ENCODE data around the gene TKFC. TPM values are rescaled to one million over a fixed set of nuclear protein-coding genes. Genes with fewer than 3 reads are reported as not detected.

Gene TKFC
- total and polyA plus RNA-seq, 2 donors from 2014 or later: 64.6 to 107 TPM

GRCh38 chr11:61353131-61354067, 20.4 kb downstream of the TKFC start:
- H3K9ac ChIP-seq (ENCODE audit: low read length in 3 of 3): no peak overlapping the region
- DNase-seq: no peak

DNA sequence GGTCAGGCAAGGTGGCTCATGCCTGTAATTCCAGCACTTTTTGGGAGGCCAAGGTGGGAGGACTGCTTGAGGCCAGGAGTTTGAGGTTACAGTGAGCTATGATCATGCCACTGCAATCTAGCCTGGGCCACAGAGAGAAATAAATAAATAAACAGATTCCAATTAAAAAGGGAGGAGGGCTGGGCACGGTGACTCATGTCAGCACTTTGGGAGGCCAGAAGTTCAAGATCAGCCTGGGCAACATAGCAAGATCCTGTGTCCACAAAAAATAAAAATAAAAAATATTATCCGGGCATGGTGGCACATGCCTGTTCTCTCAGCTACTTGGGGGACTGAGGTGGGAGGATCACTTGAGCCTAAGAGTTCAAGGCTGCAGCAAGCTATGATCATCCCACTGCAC, 21.2 kb downstream of the TKFC start:
- no peak overlapping the region for H3K9ac ChIP-seq (ENCODE audit: low read length in 3 of 3)
- TF ChIP-seq, protein P1, sequence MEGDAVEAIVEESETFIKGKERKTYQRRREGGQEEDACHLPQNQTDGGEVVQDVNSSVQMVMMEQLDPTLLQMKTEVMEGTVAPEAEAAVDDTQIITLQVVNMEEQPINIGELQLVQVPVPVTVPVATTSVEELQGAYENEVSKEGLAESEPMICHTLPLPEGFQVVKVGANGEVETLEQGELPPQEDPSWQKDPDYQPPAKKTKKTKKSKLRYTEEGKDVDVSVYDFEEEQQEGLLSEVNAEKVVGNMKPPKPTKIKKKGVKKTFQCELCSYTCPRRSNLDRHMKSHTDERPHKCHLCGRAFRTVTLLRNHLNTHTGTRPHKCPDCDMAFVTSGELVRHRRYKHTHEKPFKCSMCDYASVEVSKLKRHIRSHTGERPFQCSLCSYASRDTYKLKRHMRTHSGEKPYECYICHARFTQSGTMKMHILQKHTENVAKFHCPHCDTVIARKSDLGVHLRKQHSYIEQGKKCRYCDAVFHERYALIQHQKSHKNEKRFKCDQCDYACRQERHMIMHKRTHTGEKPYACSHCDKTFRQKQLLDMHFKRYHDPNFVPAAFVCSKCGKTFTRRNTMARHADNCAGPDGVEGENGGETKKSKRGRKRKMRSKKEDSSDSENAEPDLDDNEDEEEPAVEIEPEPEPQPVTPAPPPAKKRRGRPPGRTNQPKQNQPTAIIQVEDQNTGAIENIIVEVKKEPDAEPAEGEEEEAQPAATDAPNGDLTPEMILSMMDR (IDR thresholded peaks at IDR 0.05; ENCODE audit: borderline replicate concordance, extremely low read depth, insufficient read depth): no peak
- peaks cover 0 to 24% (median 18%) of the 10 kb centered on the region in 3 donors for H3K36me3 ChIP-seq (ENCODE audit: control insufficient read depth in 2 of 3, insufficient read depth in 3 of 3, low read length in 3 of 3)
- intact Hi-C loops (cut with DNase I): no loop called here
- no peaks in the 10 kb centered on the region for H3K27me3 ChIP-seq (ENCODE audit: control insufficient read depth, insufficient read depth, low read length)
- DNase-seq (no peak), FAIRE-seq (no peak)
- H3K4me1 ChIP-seq (ENCODE audit: control insufficient read depth in 2 of 3, insufficient read depth in 2 of 3, low read depth in 1 of 3, low read length in 3 of 3): no peaks in the 10 kb centered on the region
- no peak overlapping the region for H3K27ac ChIP-seq (ENCODE audit: low read depth in 2 of 2, low read length in 2 of 2)
- no peak overlapping the region for H3K4me3 ChIP-seq (ENCODE audit: low read length in 3 of 3)
- no peaks in the 10 kb centered on the region for H3K9me3 ChIP-seq (ENCODE audit: control insufficient read depth in 2 of 3, insufficient read depth in 1 of 3, low read length in 3 of 3)

More at GRCh38 chr11:61353131-61354067, 20.4 kb downstream of the TKFC start:
- peaks cover 0 to 27% (median 26%) of the 10 kb centered on the region in 3 donors for H3K36me3 ChIP-seq (ENCODE audit: control insufficient read depth in 2 of 3, insufficient read depth in 3 of 3, low read length in 3 of 3)
- TF ChIP-seq, protein P1 (IDR thresholded peaks at IDR 0.05; ENCODE audit: borderline replicate concordance, extremely low read depth, insufficient read depth): no peak
- H3K4me3 ChIP-seq (ENCODE audit: low read length in 3 of 3): no peak overlapping the region
- H3K9me3 ChIP-seq (ENCODE audit: control insufficient read depth in 2 of 3, insufficient read depth in 1 of 3, low read length in 3 of 3): no peaks in the 10 kb centered on the region
- FAIRE-seq: no peak
- no peaks in the 10 kb centered on the region for H3K27me3 ChIP-seq (ENCODE audit: control insufficient read depth, insufficient read depth, low read length)
- H3K4me1 ChIP-seq (ENCODE audit: control insufficient read depth in 2 of 3, insufficient read depth in 2 of 3, low read depth in 1 of 3, low read length in 3 of 3): no peaks in the 10 kb centered on the region
- intact Hi-C loops (cut with DNase I): no loop called here
- H3K27ac ChIP-seq (ENCODE audit: low read depth in 2 of 2, low read length in 2 of 2): no peak overlapping the region

DNA sequence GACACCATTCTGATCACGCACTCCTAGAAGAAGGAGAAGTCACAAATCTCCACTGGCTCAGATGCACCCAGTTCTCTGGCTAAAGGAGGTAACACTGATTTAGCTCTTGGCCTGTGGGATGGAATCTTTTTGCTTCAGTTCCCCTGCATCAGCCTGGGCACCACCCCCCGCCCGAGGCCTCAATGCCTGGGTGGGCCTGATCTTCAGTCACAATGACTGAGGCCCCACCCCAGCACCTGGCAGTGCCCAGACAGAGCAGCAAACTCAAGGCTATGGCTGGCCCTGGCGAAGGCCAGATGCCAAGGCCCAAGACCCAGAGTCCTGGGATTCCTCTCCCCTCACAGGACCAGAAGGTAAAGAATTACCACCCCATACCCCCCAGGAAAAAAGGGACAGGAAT, 23.7 kb downstream of the TKFC start:
- intact Hi-C loops (cut with DNase I): no loop called here
- FAIRE-seq: no peak

More for the DNA sequence above, 23.7 kb downstream of the TKFC start:
- H3K4me1 ChIP-seq (ENCODE audit: control insufficient read depth in 2 of 3, insufficient read depth in 2 of 3, low read depth in 1 of 3, low read length in 3 of 3): peaks cover 0 to 4% (median 0%) of the 10 kb centered on the region in 3 donors
- no peak overlapping the region for H3K27ac ChIP-seq (ENCODE audit: low read depth in 2 of 2, low read length in 2 of 2)
- no peaks in the 10 kb centered on the region for H3K9me3 ChIP-seq (ENCODE audit: control insufficient read depth in 2 of 3, insufficient read depth in 1 of 3, low read length in 3 of 3)
- peaks cover 0 to 15% (median 11%) of the 10 kb centered on the region in 3 donors for H3K36me3 ChIP-seq (ENCODE audit: control insufficient read depth in 2 of 3, insufficient read depth in 3 of 3, low read length in 3 of 3)
- no peak overlapping the region for H3K4me3 ChIP-seq (ENCODE audit: low read length in 3 of 3)
- no peaks in the 10 kb centered on the region for H3K27me3 ChIP-seq (ENCODE audit: control insufficient read depth, insufficient read depth, low read length)
- H3K9ac ChIP-seq (ENCODE audit: low read length in 3 of 3): no peak overlapping the region
- no peak for DNase-seq
- TF ChIP-seq, protein P1 (IDR thresholded peaks at IDR 0.05; ENCODE audit: borderline replicate concordance, extremely low read depth, insufficient read depth): no peak

Data from kidney (tissue), 14 donors.